ENCODE data around the gene WNT2B. TPM values are rescaled to one million over a fixed set of nuclear protein-coding genes. Genes with fewer than 3 reads are reported as not detected.

WNT2B gene
- total RNA-seq, 2 donors from 2014 or later = 4.3 to 5.9 TPM

DNA sequence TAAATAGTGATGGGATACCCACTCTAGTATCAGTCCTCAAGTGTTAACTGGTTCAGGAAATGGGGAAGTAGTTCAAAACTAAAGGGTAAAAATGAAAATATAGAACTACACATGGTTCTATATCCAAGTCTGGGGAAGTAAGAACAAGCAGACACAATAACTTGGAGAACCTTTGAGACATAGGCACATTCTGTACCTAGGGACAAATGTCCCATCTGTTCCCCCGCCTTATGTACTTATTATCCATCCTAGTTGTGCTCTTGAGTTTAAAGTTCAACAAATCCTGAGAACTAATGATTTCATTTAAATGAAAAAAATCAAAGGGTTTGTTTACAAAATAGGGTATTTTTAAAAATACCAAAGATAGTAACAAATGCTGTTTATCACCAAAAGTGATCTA is 32.5 kb downstream of the WNT2B start:
- Histone ChIP-seq H3K4me3 (no peak overlapping the region), H3K27ac (no peak overlapping the region), H3K9ac (ENCODE audit: low read depth in 2 of 2, low read length in 2 of 2) (no peak overlapping the region), H3K4me1 (no peaks in the 10 kb centered on the region), H3K36me3 (no peaks in the 10 kb centered on the region), H3K9me3 (no peaks in the 10 kb centered on the region), H3K27me3 (no peaks in the 10 kb centered on the region)
- TF ChIP-seq, protein P1, sequence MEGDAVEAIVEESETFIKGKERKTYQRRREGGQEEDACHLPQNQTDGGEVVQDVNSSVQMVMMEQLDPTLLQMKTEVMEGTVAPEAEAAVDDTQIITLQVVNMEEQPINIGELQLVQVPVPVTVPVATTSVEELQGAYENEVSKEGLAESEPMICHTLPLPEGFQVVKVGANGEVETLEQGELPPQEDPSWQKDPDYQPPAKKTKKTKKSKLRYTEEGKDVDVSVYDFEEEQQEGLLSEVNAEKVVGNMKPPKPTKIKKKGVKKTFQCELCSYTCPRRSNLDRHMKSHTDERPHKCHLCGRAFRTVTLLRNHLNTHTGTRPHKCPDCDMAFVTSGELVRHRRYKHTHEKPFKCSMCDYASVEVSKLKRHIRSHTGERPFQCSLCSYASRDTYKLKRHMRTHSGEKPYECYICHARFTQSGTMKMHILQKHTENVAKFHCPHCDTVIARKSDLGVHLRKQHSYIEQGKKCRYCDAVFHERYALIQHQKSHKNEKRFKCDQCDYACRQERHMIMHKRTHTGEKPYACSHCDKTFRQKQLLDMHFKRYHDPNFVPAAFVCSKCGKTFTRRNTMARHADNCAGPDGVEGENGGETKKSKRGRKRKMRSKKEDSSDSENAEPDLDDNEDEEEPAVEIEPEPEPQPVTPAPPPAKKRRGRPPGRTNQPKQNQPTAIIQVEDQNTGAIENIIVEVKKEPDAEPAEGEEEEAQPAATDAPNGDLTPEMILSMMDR (IDR thresholded peaks at IDR 0.05) = no peak
- intact Hi-C loops (cut with DNase I) = no loop called here
- DNase-seq = no peak

DNA sequence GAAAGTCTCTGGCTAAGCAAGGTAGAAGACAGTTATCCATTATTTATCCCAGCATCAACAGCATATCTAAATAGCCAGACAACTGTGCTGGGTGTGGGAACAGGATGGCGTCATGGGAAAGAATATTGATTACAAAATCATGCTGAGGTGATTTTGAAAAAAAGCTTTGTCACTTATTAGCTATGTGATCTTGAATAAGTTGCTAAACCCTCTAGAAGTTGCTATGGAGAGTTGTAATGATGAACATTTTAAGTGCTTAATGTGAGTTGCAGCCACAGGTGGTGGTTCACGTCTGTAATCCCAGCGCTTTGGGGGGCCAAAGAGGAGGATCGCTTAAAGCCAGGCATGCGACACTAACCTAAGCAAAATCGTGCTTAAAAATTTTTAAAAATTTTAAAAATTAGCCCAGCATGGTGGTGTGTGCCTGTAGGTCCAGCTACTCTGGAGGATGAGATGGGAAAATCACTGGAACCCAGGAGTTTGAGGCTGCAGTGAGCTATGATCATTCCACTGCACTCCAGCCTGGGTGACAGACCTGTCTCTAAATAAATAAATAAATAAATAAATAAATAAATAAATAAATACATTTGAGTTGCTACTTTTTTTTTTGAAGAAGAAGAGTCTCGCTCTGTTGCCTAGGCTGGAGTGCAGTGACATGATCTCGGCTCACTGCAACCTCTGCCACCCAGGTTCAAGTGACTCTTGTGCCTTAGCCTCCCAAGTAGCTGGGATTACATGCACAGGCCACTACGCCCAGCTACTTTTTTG is 33.6 kb downstream of the WNT2B start:
- H3K36me3 ChIP-seq = no peaks in the 10 kb centered on the region
- intact Hi-C loops (cut with DNase I) = no loop called here
- H3K9ac ChIP-seq (ENCODE audit: low read depth in 2 of 2, low read length in 2 of 2) = no peak overlapping the region
- no peaks in the 10 kb centered on the region for H3K4me1 ChIP-seq
- H3K27ac ChIP-seq = no peak overlapping the region
- H3K4me3 ChIP-seq = no peak overlapping the region
- TF ChIP-seq, protein P1 (IDR thresholded peaks at IDR 0.05) = no peak
- H3K9me3 ChIP-seq = no peaks in the 10 kb centered on the region
- H3K27me3 ChIP-seq = no peaks in the 10 kb centered on the region
- DNase-seq = no peak

DNA sequence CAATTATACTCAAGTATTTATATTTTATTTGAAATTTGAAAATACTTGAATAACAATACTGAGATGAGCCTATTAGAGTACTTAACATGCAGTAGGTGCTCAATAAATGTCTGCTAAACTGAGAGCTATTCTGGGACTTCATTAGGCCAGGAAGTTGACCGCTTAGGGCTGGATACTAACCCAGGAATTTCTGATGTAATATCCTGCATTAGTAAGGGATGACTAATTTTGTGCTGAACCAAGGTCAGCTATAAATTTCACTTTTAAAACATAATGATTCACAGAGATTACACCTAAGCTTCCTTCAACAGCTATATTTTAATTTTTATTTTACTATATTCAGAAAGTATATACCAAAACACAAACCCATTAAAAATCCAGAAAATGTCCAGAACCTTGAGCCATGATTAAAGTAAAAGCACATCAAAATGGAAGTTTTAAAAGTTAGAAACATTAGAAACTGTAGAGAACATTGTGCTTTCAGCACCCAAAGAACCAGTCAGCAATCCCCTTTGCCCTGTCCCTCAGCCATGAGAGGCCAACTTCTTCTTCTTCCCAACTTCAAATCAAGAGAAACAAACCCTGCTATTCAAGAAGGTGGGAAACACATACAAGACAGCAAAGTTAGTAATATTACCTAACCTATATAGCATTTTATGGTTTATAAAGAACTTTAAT is 35.4 kb downstream of the WNT2B start:
- TF ChIP-seq, protein P1 (IDR thresholded peaks at IDR 0.05) = no peak
- Histone ChIP-seq H3K27ac (no peak overlapping the region), H3K9ac (ENCODE audit: low read depth in 2 of 2, low read length in 2 of 2) (no peak overlapping the region), H3K9me3 (no peaks in the 10 kb centered on the region), H3K4me3 (no peak overlapping the region), H3K36me3 (no peaks in the 10 kb centered on the region), H3K4me1 (no peaks in the 10 kb centered on the region), H3K27me3 (no peaks in the 10 kb centered on the region)
- intact Hi-C loops (cut with DNase I) = no loop called here
- no peak for DNase-seq

DNA sequence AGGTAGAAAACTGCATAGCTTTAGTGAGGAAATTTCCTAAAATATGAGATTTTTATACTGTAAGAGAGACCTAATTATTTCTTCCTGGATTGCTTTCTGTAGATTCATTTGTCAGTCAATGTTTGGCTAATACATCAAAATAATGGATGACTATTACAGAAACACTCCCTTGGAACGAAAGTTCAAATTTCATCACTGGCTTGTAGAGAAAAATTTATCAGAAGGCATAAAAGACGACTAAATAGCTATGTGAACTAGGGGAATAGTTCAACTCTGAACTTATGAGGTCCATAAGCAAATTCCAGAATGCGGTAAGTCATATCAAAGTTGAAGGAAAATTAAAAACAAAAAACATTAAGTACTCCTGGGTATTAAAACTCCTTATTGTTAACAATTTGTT is 36.0 kb downstream of the WNT2B start:
- no peak for DNase-seq
- Histone ChIP-seq H3K36me3 (no peaks in the 10 kb centered on the region), H3K4me1 (no peaks in the 10 kb centered on the region), H3K27me3 (no peaks in the 10 kb centered on the region), H3K4me3 (no peak overlapping the region), H3K9ac (ENCODE audit: low read depth in 2 of 2, low read length in 2 of 2) (no peak overlapping the region), H3K27ac (no peak overlapping the region), H3K9me3 (no peaks in the 10 kb centered on the region)
- TF ChIP-seq, protein P1 (IDR thresholded peaks at IDR 0.05) = no peak
- intact Hi-C loops (cut with DNase I) = no loop called here

DNA sequence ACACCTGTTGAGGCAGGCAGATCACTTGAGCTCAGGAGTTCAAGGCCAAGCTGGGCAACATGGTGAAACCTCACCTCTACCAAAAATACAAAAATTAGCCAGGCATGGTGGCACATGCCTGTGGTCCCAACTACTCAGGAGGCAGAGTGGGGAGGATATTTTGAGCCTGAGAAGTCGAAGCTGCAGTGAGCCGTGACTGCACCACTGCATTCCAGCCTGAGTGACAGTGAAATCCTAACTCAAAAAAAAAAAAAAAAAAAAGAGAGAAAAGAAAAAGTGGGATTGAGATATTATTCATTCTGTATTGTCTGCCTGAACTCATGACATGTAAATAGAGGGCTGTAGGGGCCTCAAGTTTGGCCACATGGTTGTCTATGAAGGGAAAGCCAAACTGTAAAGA is 37.3 kb downstream of the WNT2B start:
- H3K4me3 ChIP-seq = no peak overlapping the region
- TF ChIP-seq, protein P1 (IDR thresholded peaks at IDR 0.05) = no peak
- H3K36me3 ChIP-seq = no peaks in the 10 kb centered on the region
- H3K9me3 ChIP-seq = no peaks in the 10 kb centered on the region
- DNase-seq = no peak
- intact Hi-C loops (cut with DNase I) = no loop called here
- no peaks in the 10 kb centered on the region for H3K27me3 ChIP-seq
- H3K27ac ChIP-seq = no peak overlapping the region
- no peak overlapping the region for H3K9ac ChIP-seq (ENCODE audit: low read depth in 2 of 2, low read length in 2 of 2)
- H3K4me1 ChIP-seq = no peaks in the 10 kb centered on the region
